Transverse colon (tissue), 4 donors: ENCODE measurements around the gene LRRC4B.

Experiments used
- EP300 ChIP-seq: sonication (generic); formaldehyde crosslinking; IDR thresholded peaks from one replicate; pipeline ENCODE4 v1.6.1; 2017; ENCODE audit warnings: antibody characterized with exemption, low read depth
- POLR2AphosphoS5 ChIP-seq, 3 donors: sonication (generic); formaldehyde crosslinking; IDR thresholded peaks; one replicate each; pipeline ENCODE4 v1.6.1; 2016; ENCODE audit warnings: antibody characterized with exemption in 3 of 3
- TF ChIP-seq, protein P1 (sequence below), 5 experiments: fragments of 200-600 bp in 3 of 5; fragments of 450-650 bp in 2 of 5; sonication (generic) in 3 of 5; IDR thresholded peaks; 1 replicate in 2 of 5; 2 replicates in 3 of 5; pipeline ENCODE4 v1.5.1; 2016 to 2017; ENCODE audit warnings: antibody characterized with exemption in 5 of 5, inconsistent platforms in 3 of 5, mild to moderate bottlenecking in 2 of 5, moderate library complexity in 1 of 5

DNA sequence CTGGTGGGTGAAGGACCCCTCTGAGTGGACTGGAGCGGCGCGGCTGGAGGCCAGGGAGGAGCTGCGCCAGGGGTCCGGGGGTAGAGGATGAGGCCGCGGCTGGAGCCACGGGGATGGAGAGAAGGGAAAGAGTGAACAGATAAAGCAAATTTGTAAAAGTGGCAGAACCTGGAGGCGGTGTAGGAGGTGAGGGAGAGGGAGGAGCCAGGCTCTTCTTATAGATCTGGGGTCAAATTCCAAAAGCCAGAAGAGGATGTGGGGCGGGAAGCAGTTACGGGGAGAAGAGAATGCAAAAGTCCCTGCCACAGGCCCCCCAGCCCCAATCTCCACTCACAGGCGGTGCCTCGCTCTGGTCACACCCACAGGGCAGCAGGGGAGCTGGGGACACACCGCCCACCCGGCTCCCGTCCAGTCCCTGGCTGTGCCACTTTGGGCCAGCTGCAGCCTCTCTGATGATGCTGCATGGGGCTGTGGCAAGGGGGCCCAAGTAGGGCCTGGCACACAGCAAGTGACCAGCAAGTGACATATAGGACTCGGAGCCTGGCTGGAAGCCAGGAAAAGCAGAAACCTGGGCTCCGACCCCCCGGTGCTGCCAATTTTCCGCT lies 11.1 kb downstream of the LRRC4B start:
- TF ChIP-seq, protein P1, sequence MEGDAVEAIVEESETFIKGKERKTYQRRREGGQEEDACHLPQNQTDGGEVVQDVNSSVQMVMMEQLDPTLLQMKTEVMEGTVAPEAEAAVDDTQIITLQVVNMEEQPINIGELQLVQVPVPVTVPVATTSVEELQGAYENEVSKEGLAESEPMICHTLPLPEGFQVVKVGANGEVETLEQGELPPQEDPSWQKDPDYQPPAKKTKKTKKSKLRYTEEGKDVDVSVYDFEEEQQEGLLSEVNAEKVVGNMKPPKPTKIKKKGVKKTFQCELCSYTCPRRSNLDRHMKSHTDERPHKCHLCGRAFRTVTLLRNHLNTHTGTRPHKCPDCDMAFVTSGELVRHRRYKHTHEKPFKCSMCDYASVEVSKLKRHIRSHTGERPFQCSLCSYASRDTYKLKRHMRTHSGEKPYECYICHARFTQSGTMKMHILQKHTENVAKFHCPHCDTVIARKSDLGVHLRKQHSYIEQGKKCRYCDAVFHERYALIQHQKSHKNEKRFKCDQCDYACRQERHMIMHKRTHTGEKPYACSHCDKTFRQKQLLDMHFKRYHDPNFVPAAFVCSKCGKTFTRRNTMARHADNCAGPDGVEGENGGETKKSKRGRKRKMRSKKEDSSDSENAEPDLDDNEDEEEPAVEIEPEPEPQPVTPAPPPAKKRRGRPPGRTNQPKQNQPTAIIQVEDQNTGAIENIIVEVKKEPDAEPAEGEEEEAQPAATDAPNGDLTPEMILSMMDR (IDR thresholded peaks at IDR 0.05): no peak
- no peak for TF ChIP-seq POLR2AphosphoS5 (IDR thresholded peaks at IDR 0.05)
- TF ChIP-seq EP300: no peak
